ENCODE results near the gene IFT122.

- TF ChIP-seq CTCF (IDR thresholded peaks at IDR 0.05) = no peak
- no peak for TF ChIP-seq EP300 (IDR thresholded peaks at IDR 0.05)
Measured at GRCh38 chr3:129565902-129566301, 125.9 kb downstream of the IFT122 start.

All from tibial nerve (tissue), 4 donors.